DND-41 (cell line): Measurements from ENCODE around the gene SH3GLB1.
A peak's percentile ranks its signal among the peaks of the same experiment; 100 is the strongest.

Experiments used
- ATAC-seq: fragments of 200-7000 bp; cut with Tn5 transposase; 3 replicates; pipeline ENCODE4 v1.9.1; 2021; ENCODE audit warnings: low read depth; ENCODE audit not compliant: insufficient read depth
- DNase-seq: peaks from one replicate; pipeline ENCODE4 v3.0.0-alpha.2; 2020
- H2AFZ ChIP-seq: 2 replicates; pipeline ENCODE4 v1.6.0; 2012; ENCODE audit warnings: low read depth, low read length
- H3K27ac ChIP-seq: 2 replicates; pipeline ENCODE4 v1.5.1; 2012; ENCODE audit warnings: low read length, inconsistent platforms
- H3K27me3 ChIP-seq: fragments of 200-600 bp; sonication (generic); 2 replicates; pipeline ENCODE4 v1.6.0; 2012; ENCODE audit warnings: low read length, mild to moderate bottlenecking, inconsistent platforms; ENCODE audit not compliant: insufficient read depth, poor library complexity
- H3K36me3 ChIP-seq: 2 replicates; pipeline ENCODE4 v1.5.1; 2012; ENCODE audit warnings: low read length, inconsistent platforms; ENCODE audit not compliant: insufficient read depth
- H3K4me1 ChIP-seq: 2 replicates; pipeline ENCODE4 v1.5.1; 2012; ENCODE audit warnings: mild to moderate bottlenecking, low read length; ENCODE audit not compliant: insufficient read depth
- H3K4me2 ChIP-seq: 2 replicates; pipeline ENCODE4 v1.6.0; 2012; ENCODE audit warnings: mild to moderate bottlenecking, moderate library complexity, low read length, inconsistent platforms; ENCODE audit not compliant: insufficient read depth
- H3K4me3 ChIP-seq, 2 experiments: fragments of 200-600 bp in 1 of 2; shearing (Covaris generic) in 1 of 2; 2 replicates each; pipeline ENCODE4 v1.5.1; 2012 to 2016; ENCODE audit warnings: inconsistent platforms in 2 of 2, low read length in 2 of 2, mild to moderate bottlenecking in 2 of 2, low read depth in 1 of 2, moderate library complexity in 1 of 2
- H3K79me2 ChIP-seq: 2 replicates; pipeline ENCODE4 v1.6.0; 2012; ENCODE audit warnings: low read length, inconsistent platforms; ENCODE audit not compliant: insufficient read depth
- H3K9ac ChIP-seq: 2 replicates; pipeline ENCODE4 v1.6.0; 2012; ENCODE audit warnings: low read depth, mild to moderate bottlenecking, inconsistent platforms, low read length, moderate library complexity
- H3K9me3 ChIP-seq: 2 replicates; pipeline ENCODE4 v1.5.1; 2012; ENCODE audit warnings: low read length, moderate library complexity, mild to moderate bottlenecking, inconsistent platforms; ENCODE audit not compliant: insufficient read depth, severe bottlenecking
- H4K20me1 ChIP-seq: 2 replicates; pipeline ENCODE4 v1.6.0; 2012; ENCODE audit warnings: low read length; ENCODE audit not compliant: insufficient read depth
- EZH2 ChIP-seq: IDR thresholded peaks from 3 replicates; pipeline ENCODE4 v1.6.1; 2012; ENCODE audit warnings: borderline replicate concordance, low read depth, mild to moderate bottlenecking, moderate library complexity, low read length, inconsistent platforms; ENCODE audit not compliant: severe bottlenecking
- TF ChIP-seq, protein P1 (sequence below): IDR thresholded peaks from 2 replicates; pipeline ENCODE4 v1.5.1; 2012; ENCODE audit warnings: borderline replicate concordance, low read length, moderate library complexity, mild to moderate bottlenecking; ENCODE audit not compliant: poor library complexity, severe bottlenecking; ENCODE audit errors: extremely low read depth

Gene SH3GLB1

GRCh38 chr1:86765674-86766073 lies 61.3 kb downstream of the SH3GLB1 start:
- DNase-seq = no peak
- no peaks in the 10 kb centered on the region for H3K9me3 ChIP-seq
- TF ChIP-seq, protein P1, sequence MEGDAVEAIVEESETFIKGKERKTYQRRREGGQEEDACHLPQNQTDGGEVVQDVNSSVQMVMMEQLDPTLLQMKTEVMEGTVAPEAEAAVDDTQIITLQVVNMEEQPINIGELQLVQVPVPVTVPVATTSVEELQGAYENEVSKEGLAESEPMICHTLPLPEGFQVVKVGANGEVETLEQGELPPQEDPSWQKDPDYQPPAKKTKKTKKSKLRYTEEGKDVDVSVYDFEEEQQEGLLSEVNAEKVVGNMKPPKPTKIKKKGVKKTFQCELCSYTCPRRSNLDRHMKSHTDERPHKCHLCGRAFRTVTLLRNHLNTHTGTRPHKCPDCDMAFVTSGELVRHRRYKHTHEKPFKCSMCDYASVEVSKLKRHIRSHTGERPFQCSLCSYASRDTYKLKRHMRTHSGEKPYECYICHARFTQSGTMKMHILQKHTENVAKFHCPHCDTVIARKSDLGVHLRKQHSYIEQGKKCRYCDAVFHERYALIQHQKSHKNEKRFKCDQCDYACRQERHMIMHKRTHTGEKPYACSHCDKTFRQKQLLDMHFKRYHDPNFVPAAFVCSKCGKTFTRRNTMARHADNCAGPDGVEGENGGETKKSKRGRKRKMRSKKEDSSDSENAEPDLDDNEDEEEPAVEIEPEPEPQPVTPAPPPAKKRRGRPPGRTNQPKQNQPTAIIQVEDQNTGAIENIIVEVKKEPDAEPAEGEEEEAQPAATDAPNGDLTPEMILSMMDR = no peak
- no peak for TF ChIP-seq EZH2
- H3K27me3 ChIP-seq = no peaks in the 10 kb centered on the region
- ATAC-seq = no peak
- no peaks in the 10 kb centered on the region for H4K20me1 ChIP-seq
- no peak overlapping the region for H3K9ac ChIP-seq
- H3K4me3 ChIP-seq = no peak overlapping the region
- no peak overlapping the region for H3K4me2 ChIP-seq
- no peak overlapping the region for H2AFZ ChIP-seq
- no peaks in the 10 kb centered on the region for H3K79me2 ChIP-seq
- no peaks in the 10 kb centered on the region for H3K4me1 ChIP-seq
- no peaks in the 10 kb centered on the region for H3K36me3 ChIP-seq
- no peak overlapping the region for H3K27ac ChIP-seq

- no peak overlapping the region for H3K4me2 ChIP-seq
- peaks cover 6% of the 10 kb centered on the region for H3K4me1 ChIP-seq
- TF ChIP-seq, protein P1 = no peak
- TF ChIP-seq EZH2 = no peak
- ATAC-seq (peak; percentile 55; the same call in 2 of the 3 replicates), DNase-seq (no peak)
- H3K27me3 ChIP-seq = no peaks in the 10 kb centered on the region
- no peak overlapping the region for H3K9ac ChIP-seq
- H3K79me2 ChIP-seq = no peaks in the 10 kb centered on the region
- no peaks in the 10 kb centered on the region for H3K9me3 ChIP-seq
- H3K4me3 ChIP-seq = no peak overlapping the region
- H3K27ac ChIP-seq = no peak overlapping the region
- H2AFZ ChIP-seq = no peak overlapping the region
- no peaks in the 10 kb centered on the region for H3K36me3 ChIP-seq
- no peaks in the 10 kb centered on the region for H4K20me1 ChIP-seq
Measured at GRCh38 chr1:86768554-86768953, 64.2 kb downstream of the SH3GLB1 start.

- Histone ChIP-seq H3K36me3 (no peaks in the 10 kb centered on the region), H2AFZ (no peak overlapping the region), H4K20me1 (no peaks in the 10 kb centered on the region), H3K4me1 (peaks cover 11% of the 10 kb centered on the region), H3K4me2 (no peak overlapping the region), H3K4me3 (no peak overlapping the region), H3K27ac (no peak overlapping the region), H3K79me2 (no peaks in the 10 kb centered on the region), H3K9ac (no peak overlapping the region), H3K9me3 (no peaks in the 10 kb centered on the region), H3K27me3 (no peaks in the 10 kb centered on the region)
- no peak for DNase-seq
- TF ChIP-seq EZH2 = no peak
- TF ChIP-seq, protein P1 = no peak
- ATAC-seq = no peak
Measured at GRCh38 chr1:86769065-86769464, 64.7 kb downstream of the SH3GLB1 start.
